RWPE1 (cell line): ENCODE results near the gene FBLN1.

Experiments used
- CTCF ChIA-PET: fragments of 350-600 bp; sonication (Branson Sonifier 250); formaldehyde crosslinking; extraction: SDS; loops from one replicate; lab custom pipeline; 2021; lab: Yijun Ruan, JAX
- POLR2A ChIA-PET: fragments of 400-600 bp; formaldehyde crosslinking; extraction: SDS; loops from one replicate; lab custom pipeline; 2020; ENCODE audit warnings: antibody characterized with exemption; ENCODE audit not compliant: low non-redundant PET; lab: Yijun Ruan, JAX
- DNase-seq: peaks from one replicate; pipeline ENCODE4 v3.0.0; 2012; ENCODE audit warnings: low spot score
- H3K27ac ChIP-seq: fragments of 450-650 bp; 2 replicates; pipeline ENCODE4 v1.5.1; 2017
- TF ChIP-seq, protein P1 (sequence below): fragments of 450-650 bp; conservative IDR thresholded peaks from 2 replicates; pipeline ENCODE4 v1.5.1; 2017; ENCODE audit warnings: low read depth, mild to moderate bottlenecking

Gene FBLN1

DNA sequence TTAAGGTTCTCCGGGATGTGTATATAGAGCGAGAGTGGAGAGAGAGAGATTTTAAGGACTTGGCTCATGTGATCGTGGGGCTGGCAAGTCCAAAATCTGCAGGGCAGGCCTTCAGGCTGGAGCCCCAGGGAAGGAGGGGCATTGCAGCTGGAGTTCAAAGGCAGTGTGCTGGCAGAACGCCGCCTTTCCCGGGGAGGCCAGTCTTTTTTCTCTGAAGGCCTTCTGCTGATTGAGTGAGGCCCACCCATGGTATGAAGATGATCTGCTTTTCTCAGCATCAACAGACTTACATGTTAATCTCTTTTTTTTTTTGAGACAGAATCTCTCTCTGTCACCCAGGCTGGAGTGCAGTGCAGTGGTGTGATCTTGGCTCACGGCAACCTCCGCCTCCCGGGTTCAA, 25.4 kb downstream of the FBLN1 start:
- CTCF ChIA-PET, result no interaction called here
- no peak for DNase-seq
- POLR2A ChIA-PET, result no interaction called here

DNA sequence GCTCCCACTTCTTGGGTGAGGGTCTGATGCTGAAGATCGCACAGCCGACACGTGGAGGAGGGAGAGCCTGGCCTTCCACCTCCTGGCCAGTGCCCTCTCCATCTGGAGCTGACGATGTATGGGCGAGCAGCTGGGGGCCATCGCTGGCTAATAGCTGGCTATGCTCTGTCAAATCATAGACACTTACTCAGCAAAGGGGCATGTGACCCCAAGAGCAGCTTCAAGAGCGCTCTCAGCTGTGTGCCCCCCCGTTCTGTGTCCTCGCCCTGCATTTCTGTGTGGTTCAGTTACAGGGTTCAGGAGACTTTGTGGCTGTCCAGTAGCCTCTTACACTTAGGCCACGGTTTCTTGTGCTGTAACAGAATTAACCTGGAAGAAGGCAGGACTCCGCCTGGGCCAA, 26.4 kb downstream of the FBLN1 start:
- DNase-seq, result no peak
- ChIA-PET CTCF (interaction anchor here (0.6 kb wide), 1 partner anchor 14 kb away, joined by 3 read pairs; no protein-coding TSS in a partner anchor), POLR2A (no interaction called here)
- TF ChIP-seq, protein P1, sequence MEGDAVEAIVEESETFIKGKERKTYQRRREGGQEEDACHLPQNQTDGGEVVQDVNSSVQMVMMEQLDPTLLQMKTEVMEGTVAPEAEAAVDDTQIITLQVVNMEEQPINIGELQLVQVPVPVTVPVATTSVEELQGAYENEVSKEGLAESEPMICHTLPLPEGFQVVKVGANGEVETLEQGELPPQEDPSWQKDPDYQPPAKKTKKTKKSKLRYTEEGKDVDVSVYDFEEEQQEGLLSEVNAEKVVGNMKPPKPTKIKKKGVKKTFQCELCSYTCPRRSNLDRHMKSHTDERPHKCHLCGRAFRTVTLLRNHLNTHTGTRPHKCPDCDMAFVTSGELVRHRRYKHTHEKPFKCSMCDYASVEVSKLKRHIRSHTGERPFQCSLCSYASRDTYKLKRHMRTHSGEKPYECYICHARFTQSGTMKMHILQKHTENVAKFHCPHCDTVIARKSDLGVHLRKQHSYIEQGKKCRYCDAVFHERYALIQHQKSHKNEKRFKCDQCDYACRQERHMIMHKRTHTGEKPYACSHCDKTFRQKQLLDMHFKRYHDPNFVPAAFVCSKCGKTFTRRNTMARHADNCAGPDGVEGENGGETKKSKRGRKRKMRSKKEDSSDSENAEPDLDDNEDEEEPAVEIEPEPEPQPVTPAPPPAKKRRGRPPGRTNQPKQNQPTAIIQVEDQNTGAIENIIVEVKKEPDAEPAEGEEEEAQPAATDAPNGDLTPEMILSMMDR, result no peak
- no peak overlapping the region for H3K27ac ChIP-seq

More for the DNA sequence above, 25.4 kb downstream of the FBLN1 start:
- H3K27ac ChIP-seq, result peak overlapping the region; percentile 36
- TF ChIP-seq, protein P1, result no peak

DNA sequence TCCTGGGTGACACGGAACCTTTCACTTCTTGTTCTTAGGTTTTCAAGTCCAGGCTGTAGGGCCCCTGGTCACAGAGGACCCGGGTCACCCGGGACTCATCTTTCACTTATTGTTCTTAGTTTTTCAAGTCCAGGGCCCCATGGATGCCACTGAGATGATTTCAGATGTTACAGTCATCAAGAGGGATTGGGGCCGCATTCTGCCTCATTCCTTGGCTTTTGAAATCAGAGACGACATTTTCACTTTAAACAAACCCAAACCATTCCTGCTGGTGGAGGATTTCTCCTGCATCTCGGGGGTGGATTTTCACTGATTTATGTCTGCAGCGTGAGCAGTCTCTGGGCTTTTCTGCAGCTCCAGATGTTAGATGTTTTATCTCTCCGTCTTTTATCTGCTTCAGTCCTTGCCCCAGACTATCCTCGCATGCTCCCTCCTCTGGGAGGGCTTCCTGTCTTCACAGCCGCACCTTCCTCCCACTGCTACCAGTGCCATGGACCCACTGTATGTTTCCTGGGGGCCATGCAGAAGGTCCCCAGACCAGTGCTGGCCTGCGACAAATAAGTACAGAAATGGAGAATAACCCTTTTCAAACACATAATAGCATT, 27.4 kb downstream of the FBLN1 start:
- CTCF ChIA-PET, result no interaction called here
- H3K27ac ChIP-seq, result no peak overlapping the region
- TF ChIP-seq, protein P1, result no peak
- POLR2A ChIA-PET, result no interaction called here
- no peak for DNase-seq

DNA sequence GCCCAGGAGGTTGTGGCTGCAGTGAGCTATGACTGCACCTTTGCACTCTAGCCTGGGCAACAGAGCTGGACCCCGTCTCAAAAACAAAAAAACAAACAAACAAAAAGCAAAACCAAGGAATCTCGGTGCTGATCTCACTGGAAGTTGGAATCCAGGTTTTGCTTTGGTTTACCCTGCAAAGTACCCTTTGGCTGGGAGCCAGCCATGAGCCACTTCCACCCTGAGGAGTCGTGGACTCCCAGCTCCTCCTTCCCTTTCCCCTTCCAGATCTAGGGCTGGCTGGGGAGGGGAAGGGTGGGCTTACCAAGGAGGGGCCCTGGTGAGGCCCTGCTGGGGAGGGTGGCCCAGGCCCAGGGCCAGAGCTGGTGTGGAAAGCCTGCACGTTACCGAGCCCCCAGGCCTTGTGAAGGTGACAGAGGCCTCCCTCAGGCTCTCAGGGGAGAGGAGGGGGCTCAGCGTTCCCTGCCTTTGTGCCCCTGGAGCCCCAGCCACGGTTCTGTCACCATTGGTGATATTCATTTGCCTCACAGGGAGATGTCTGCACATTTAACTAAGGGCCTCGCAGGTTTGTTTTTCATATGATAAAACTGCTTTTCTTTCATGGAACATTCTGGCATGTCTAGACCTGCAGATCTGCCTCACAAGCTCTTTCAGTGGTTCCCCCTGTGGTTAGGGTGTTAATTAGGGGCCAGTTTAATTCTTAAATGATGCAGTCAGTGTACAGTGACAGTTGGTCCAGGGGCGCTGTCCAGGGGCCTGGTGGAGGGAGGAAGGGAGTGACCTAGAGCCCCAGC, 29.0 kb downstream of the FBLN1 start:
- peak; percentile 30 for DNase-seq
- ChIA-PET POLR2A (no interaction called here), CTCF (no interaction called here)
- peak overlapping the region; percentile 75 for H3K27ac ChIP-seq
- TF ChIP-seq, protein P1, result no peak

- POLR2A ChIA-PET, result no interaction called here
- H3K27ac ChIP-seq, result peak overlapping the region; percentile 75
- DNase-seq, result no peak
- TF ChIP-seq, protein P1, result no peak
- CTCF ChIA-PET, result interaction anchor here (0.7 kb wide), 2 partner anchors 46 to 414 kb away, joined by 3 to 6 read pairs; no protein-coding TSS in a partner anchor
These were observed 29.6 kb downstream of the FBLN1 start for GRCh38 chr22:45532235-45532631.

DNA sequence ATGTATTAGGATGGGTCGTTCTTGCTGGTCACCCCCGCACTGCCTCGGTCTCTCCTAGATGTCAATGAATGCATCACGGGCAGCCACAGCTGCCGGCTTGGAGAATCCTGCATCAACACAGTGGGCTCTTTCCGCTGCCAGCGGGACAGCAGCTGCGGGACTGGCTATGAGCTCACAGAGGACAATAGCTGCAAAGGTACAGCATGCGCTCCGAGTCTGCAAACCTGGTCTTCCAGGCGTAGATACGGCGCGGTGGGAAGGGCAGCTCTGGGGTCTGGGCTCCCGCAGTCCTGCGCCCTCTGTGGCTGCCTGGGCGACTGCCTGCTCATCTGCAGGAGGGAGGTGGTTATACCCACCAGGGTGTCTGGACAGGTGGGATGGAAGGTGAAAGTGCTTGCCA, 31.0 kb downstream of the FBLN1 start:
- CTCF ChIA-PET, result interaction anchor here (1.1 kb wide), 1 partner anchor 15 kb away, joined by 3 read pairs; no protein-coding TSS in a partner anchor
- TF ChIP-seq, protein P1, result no peak
- no peak for DNase-seq
- H3K27ac ChIP-seq, result peak overlapping the region; percentile 75
- POLR2A ChIA-PET, result no interaction called here
